HG03025 (cell line): ENCODE results near the gene JUND.

Source experiments
- ATAC-seq: cut with Tn5 transposase; IDR thresholded peaks from one replicate; pipeline ENCODE4 v1.9.1; 2021; ENCODE audit warnings: mild to moderate bottlenecking, moderate library complexity; ENCODE audit not compliant: unreplicated experiment, low FRiP score

Gene JUND

GRCh38 chr19:18309525-18310064 lies 28.2 kb upstream of the JUND start:
- ATAC-seq: no peak

GRCh38 chr19:18308948-18309325 lies 27.5 kb upstream of the JUND start:
- no peak for ATAC-seq

- ATAC-seq: no peak
Observed at GRCh38 chr19:18308051-18308947, 26.9 kb upstream of the JUND start.

- ATAC-seq: no peak
Observed at GRCh38 chr19:18307271-18307681, 25.9 kb upstream of the JUND start.

- ATAC-seq: no peak
Observed at GRCh38 chr19:18306888-18307260, 25.5 kb upstream of the JUND start.

GRCh38 chr19:18306209-18306887 lies 24.9 kb upstream of the JUND start:
- ATAC-seq: no peak

GRCh38 chr19:18304458-18305310 lies 23.3 kb upstream of the JUND start:
- no peak for ATAC-seq

GRCh38 chr19:18304208-18304457 lies 22.7 kb upstream of the JUND start:
- ATAC-seq: no peak

- ATAC-seq: no peak
Observed at GRCh38 chr19:18301718-18302111, 20.3 kb upstream of the JUND start.

GRCh38 chr19:18300930-18301717 lies 19.7 kb upstream of the JUND start:
- no peak for ATAC-seq

GRCh38 chr19:18299654-18300053 lies 18.2 kb upstream of the JUND start:
- ATAC-seq: no peak

GRCh38 chr19:18298601-18299000 lies 17.2 kb upstream of the JUND start:
- no peak for ATAC-seq

- ATAC-seq: no peak
Observed at GRCh38 chr19:18297308-18297707, 15.9 kb upstream of the JUND start.

- ATAC-seq: no peak
Observed at GRCh38 chr19:18295034-18295451, 13.6 kb upstream of the JUND start.

- ATAC-seq: no peak
Observed at GRCh38 chr19:18294467-18294864, 13.0 kb upstream of the JUND start.

GRCh38 chr19:18293642-18294466 lies 12.4 kb upstream of the JUND start:
- no peak for ATAC-seq

- ATAC-seq: no peak
Observed at GRCh38 chr19:18292810-18293641, 11.6 kb upstream of the JUND start.

GRCh38 chr19:18292462-18292809 lies 11.0 kb upstream of the JUND start:
- ATAC-seq: no peak
